OCI-LY7 (cell line): ENCODE measurements around the gene CIT.

Source experiments
- EZH2phosphoT487 ChIP-seq: fragments of 200-600 bp; sonication (generic); IDR thresholded peaks from 2 replicates; pipeline ENCODE4 v1.6.1; 2018; ENCODE audit warnings: low read depth, borderline replicate concordance, mild to moderate bottlenecking, mixed run types, antibody characterized with exemption, low read length, moderate library complexity, mixed read lengths
- TF ChIP-seq, protein P1 (sequence below): fragments of 200-600 bp; sonication (generic); conservative IDR thresholded peaks from 2 replicates; pipeline ENCODE4 v1.5.1; 2014; ENCODE audit warnings: mild to moderate bottlenecking, antibody characterized with exemption, low read length, moderate library complexity, mixed read lengths

DNA sequence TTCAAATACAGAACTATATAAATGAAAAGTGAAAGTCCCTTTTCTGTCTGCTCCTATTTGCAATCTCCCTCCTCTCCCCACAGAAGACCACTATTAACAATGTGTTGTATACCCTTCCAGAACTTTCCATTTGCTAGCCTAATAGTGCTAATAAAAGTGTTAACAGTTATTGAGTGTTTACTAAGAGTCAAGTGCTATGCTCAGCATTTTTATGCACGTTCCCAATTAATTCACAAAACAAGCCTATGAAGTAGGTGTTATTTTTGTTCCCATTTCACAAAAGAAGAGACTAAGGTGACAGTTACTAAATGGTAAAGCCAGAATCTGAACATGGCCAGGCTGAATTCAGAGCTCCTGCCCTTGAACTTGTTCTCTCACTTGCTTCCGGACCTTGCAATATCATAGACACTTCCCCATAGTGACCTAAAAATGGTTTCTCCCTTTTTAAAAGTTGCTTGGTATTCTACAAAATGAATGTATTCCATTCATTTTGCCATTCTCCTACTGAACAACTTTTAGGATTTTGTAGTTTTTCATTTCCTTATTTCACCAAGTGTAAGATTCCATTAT, 210.8 kb downstream of the CIT start:
- TF ChIP-seq, protein P1, sequence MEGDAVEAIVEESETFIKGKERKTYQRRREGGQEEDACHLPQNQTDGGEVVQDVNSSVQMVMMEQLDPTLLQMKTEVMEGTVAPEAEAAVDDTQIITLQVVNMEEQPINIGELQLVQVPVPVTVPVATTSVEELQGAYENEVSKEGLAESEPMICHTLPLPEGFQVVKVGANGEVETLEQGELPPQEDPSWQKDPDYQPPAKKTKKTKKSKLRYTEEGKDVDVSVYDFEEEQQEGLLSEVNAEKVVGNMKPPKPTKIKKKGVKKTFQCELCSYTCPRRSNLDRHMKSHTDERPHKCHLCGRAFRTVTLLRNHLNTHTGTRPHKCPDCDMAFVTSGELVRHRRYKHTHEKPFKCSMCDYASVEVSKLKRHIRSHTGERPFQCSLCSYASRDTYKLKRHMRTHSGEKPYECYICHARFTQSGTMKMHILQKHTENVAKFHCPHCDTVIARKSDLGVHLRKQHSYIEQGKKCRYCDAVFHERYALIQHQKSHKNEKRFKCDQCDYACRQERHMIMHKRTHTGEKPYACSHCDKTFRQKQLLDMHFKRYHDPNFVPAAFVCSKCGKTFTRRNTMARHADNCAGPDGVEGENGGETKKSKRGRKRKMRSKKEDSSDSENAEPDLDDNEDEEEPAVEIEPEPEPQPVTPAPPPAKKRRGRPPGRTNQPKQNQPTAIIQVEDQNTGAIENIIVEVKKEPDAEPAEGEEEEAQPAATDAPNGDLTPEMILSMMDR: no peak
- TF ChIP-seq EZH2phosphoT487: no peak
